GM10248 (cell line): ENCODE measurements around the gene JMJD8.

Experiments used
- CTCF ChIA-PET: fragments of 300-600 bp; sonication (Branson Sonifier 250); formaldehyde crosslinking; extraction: SDS; loops from one replicate; lab custom pipeline; 2021; ENCODE audit warnings: antibody characterized with exemption; lab: Yijun Ruan, JAX
- POLR2A ChIA-PET: fragments of 350-650 bp; sonication (Branson Sonifier 250); formaldehyde crosslinking; extraction: SDS; loops from one replicate; lab custom pipeline; 2020; ENCODE audit warnings: antibody characterized with exemption; lab: Yijun Ruan, JAX
- DNase-seq: peaks from one replicate; pipeline ENCODE4 v3.0.0; 2012; ENCODE audit errors: extremely low spot score
- CTCF ChIP-seq: IDR thresholded peaks from 2 replicates; pipeline ENCODE4 v1.5.1; 2012; ENCODE audit warnings: mild to moderate bottlenecking, low read depth; ENCODE audit errors: extremely low read depth, missing control alignments, control extremely low read depth

Gene JMJD8

GRCh38 chr16:674968-675883, 8.9 kb downstream of the JMJD8 start, which contains the start of gene RHBDL1:
RHBDL1 (plus strand) TSS chr16:675671; CDS start chr16:675791, 120 bp downstream.
- ChIA-PET POLR2A (no interaction called here), CTCF (interaction anchor here (1.0 to 1.6 kb wide), 6 partner anchors 8 to 27 kb away, joined by 3 to 5 read pairs (median 4); partner anchors contain the start of gene JMJD8)
- TF ChIP-seq CTCF: no peak
- DNase-seq: no peak

GRCh38 chr16:674214-674881, 9.8 kb downstream of the JMJD8 start:
- TF ChIP-seq CTCF: no peak
- ChIA-PET CTCF (interaction anchor here (1.4 to 1.6 kb wide), 3 partner anchors 11 to 15 kb away, joined by 3 to 5 read pairs (median 3); no protein-coding TSS in a partner anchor), POLR2A (no interaction called here)
- DNase-seq: no peak

- ChIA-PET POLR2A (interaction anchor here (0.7 kb wide), 1 partner anchor 32 kb away, joined by 3 read pairs; the partner anchor contains the start of gene MCRIP2), CTCF (no interaction called here)
- no peak for TF ChIP-seq CTCF
- no peak for DNase-seq
Observed at GRCh38 chr16:673399-673991, 10.6 kb downstream of the JMJD8 start.

- CTCF ChIA-PET: no interaction called here
Observed at GRCh38 chr16:672851-673250, 11.3 kb downstream of the JMJD8 start.

GRCh38 chr16:672371-672770, 11.8 kb downstream of the JMJD8 start:
- no peak for TF ChIP-seq CTCF
- DNase-seq: no peak
- CTCF ChIA-PET: no interaction called here
- POLR2A ChIA-PET: interaction anchor here (0.6 kb wide), 1 partner anchor 43 kb away, joined by 6 read pairs; no protein-coding TSS in a partner anchor

More at GRCh38 chr16:672851-673250, 11.3 kb downstream of the JMJD8 start:
- DNase-seq: no peak
- POLR2A ChIA-PET: interaction anchor here (0.7 kb wide), 1 partner anchor 31 kb away, joined by 3 read pairs; the partner anchor contains the start of gene MCRIP2
- TF ChIP-seq CTCF: no peak

- CTCF ChIA-PET: no interaction called here
- DNase-seq: no peak
- no peak for TF ChIP-seq CTCF
- POLR2A ChIA-PET: interaction anchor here (0.6 kb wide), 2 partner anchors 42 to 1106 kb away, joined by 3 to 6 read pairs; no protein-coding TSS in a partner anchor
Observed at GRCh38 chr16:671353-672131, 12.6 kb downstream of the JMJD8 start.
